ENCODE results near the gene RGS6.

Gene RGS6

GRCh38 chr14:72523424-72524294 is 591.4 kb downstream of the RGS6 start:
- DNase-seq (ENCODE audit: low read depth in 2 of 2) = no peak

GRCh38 chr14:72524295-72524629 is 592.0 kb downstream of the RGS6 start:
- DNase-seq (ENCODE audit: low read depth in 2 of 2) = no peak

- DNase-seq (ENCODE audit: low read depth in 2 of 2) = no peak
These were observed 593.1 kb downstream of the RGS6 start for GRCh38 chr14:72525087-72525915.

GRCh38 chr14:72527591-72527990 is 595.4 kb downstream of the RGS6 start:
- no peak for DNase-seq (ENCODE audit: low read depth in 2 of 2)

- DNase-seq (ENCODE audit: low read depth in 2 of 2) = no peak
These were observed 596.0 kb downstream of the RGS6 start for GRCh38 chr14:72528059-72528862.

- DNase-seq (ENCODE audit: low read depth in 2 of 2) = no peak
These were observed 596.6 kb downstream of the RGS6 start for GRCh38 chr14:72528863-72529175.

- DNase-seq (ENCODE audit: low read depth in 2 of 2) = no peak
These were observed 600.6 kb downstream of the RGS6 start for GRCh38 chr14:72532686-72533454.

- DNase-seq (ENCODE audit: low read depth in 2 of 2) = no peak
These were observed 603.3 kb downstream of the RGS6 start for GRCh38 chr14:72535485-72535884.

- no peak for DNase-seq (ENCODE audit: low read depth in 2 of 2)
These were observed 606.2 kb downstream of the RGS6 start for GRCh38 chr14:72538387-72538786.

- DNase-seq (ENCODE audit: low read depth in 2 of 2) = no peak
These were observed 607.6 kb downstream of the RGS6 start for GRCh38 chr14:72539661-72540315.

- no peak for DNase-seq (ENCODE audit: low read depth in 2 of 2)
These were observed 608.6 kb downstream of the RGS6 start for GRCh38 chr14:72540836-72541235.

GRCh38 chr14:72541546-72541945 is 609.3 kb downstream of the RGS6 start:
- no peak for DNase-seq (ENCODE audit: low read depth in 2 of 2)

- no peak for DNase-seq (ENCODE audit: low read depth in 2 of 2)
These were observed 611.1 kb downstream of the RGS6 start for GRCh38 chr14:72543341-72543740.

GRCh38 chr14:72544615-72545387 is 612.6 kb downstream of the RGS6 start:
- DNase-seq (ENCODE audit: low read depth in 2 of 2) = no peak

- no peak for DNase-seq (ENCODE audit: low read depth in 2 of 2)
These were observed 613.4 kb downstream of the RGS6 start for GRCh38 chr14:72545411-72546311.

- DNase-seq (ENCODE audit: low read depth in 2 of 2) = no peak
These were observed 614.3 kb downstream of the RGS6 start for GRCh38 chr14:72546344-72547016.

- DNase-seq (ENCODE audit: low read depth in 2 of 2) = no peak
These were observed 615.8 kb downstream of the RGS6 start for GRCh38 chr14:72547999-72548398.

- no peak for DNase-seq (ENCODE audit: low read depth in 2 of 2)
These were observed 616.8 kb downstream of the RGS6 start for GRCh38 chr14:72549026-72549425.

GRCh38 chr14:72549854-72550253 is 617.6 kb downstream of the RGS6 start:
- DNase-seq (ENCODE audit: low read depth in 2 of 2) = no peak
